Stimulated activated CD4-positive, alpha-beta T cell treated with anti-CD3 and anti-CD28 coated beads, Interleukin-12 subunit alpha, Interleukin-12 subunit beta, amount 100 ng/mL, for 24 hours (primary cell): ENCODE measurements around the gene DPEP1.
"Not testable (repeated sequence)": the region's sequence is repeated elsewhere in the genome, so short reads cannot be mapped to it uniquely, and the experiment has no call there.

Source experiments
- DNase-seq, 2 experiments: peaks; one replicate each; pipeline ENCODE4 v3.0.0-alpha.2; 2020; ENCODE audit warnings: low read depth in 2 of 2

Gene DPEP1

DNA sequence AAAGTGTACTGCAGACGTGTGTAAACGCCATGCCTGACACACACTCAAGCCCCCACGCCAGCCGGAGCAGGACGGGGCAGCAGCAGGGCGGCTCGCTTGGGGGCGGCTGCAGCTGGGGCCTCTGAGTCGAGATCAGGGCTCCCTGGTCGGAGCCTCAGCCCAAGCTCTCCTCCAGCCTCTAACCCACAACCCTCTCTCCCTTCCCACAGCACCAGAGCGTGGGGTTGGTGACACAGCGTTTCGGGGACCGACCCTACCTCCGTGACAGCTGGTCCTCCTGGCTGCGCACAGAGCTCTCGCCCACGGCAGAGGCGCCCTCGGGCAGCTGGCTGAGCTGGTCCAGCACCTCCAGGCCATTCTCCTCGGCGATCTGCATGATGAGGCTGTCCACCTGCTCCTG lies 32.8 kb downstream of the DPEP1 start:
- no peak for DNase-seq

DNA sequence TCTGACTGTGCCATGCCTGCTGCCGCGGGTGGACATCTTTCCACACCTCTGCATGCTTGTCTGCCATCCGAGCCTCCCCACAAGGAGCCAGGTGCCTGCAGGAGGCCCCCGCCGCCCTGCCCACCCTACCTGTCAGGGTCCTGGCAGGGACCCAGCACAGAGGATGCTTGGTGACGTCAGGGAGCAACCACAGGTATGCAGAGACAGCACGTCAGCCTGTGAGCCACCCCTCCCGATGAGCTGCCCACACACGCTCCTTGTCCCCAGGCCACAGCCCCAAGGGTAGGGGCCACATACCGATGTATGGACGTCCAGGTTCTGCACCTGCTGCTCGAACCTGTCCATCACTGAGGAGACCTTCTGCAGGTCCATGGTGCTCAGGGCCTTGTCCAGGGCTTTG lies 33.5 kb downstream of the DPEP1 start:
- no peak for DNase-seq

DNA sequence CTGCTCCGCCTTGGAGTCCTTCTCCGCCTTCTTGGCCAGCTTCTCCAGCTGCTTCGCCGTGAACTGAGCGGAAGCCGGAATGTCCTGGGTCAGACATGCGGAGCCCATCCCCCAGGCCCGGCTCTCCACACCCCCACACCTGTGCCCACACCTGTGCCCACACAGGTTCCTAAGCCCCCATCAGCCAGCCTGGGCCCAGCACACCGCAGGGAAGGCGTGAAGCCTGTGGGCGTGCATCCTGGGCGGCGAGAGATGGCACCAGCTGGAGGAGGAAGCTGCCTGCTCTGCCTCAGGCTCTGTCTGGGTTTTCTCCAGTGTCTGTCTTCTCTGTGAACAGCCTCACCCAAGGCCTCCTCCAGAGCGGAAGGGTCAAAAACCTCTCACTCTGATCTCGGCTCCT lies 38.1 kb downstream of the DPEP1 start:
- DNase-seq = no peak

DNA sequence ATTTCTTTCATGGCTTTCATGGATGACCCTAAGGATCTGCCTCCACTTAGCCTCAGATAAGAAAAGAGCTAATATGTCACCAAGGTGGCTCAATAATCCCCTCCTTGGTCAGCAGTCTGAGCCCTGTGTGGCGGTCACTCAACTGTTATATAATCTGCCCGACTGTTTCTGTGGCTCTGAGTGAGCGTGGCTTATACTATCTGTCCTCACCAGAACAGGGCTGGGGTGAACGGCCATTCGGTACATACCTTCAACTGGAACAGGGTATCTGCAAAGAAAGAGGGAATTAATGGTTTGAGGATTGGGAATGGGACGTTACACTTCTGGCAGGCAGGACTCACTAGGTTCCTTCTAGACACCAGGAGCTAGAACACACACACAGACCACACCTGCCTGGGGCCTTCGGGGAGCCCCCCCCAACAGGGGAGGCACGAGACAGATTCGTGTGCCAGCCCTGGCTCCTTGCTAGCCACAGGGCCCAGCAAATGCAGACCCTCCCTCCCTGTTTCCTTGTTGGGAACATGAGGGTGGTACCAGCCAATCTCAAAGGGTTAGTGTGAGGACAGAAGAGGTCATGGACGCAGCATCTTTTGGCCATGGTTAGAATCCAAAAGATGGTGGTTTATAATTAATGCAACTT lies 40.3 kb downstream of the DPEP1 start:
- no peak for DNase-seq

DNA sequence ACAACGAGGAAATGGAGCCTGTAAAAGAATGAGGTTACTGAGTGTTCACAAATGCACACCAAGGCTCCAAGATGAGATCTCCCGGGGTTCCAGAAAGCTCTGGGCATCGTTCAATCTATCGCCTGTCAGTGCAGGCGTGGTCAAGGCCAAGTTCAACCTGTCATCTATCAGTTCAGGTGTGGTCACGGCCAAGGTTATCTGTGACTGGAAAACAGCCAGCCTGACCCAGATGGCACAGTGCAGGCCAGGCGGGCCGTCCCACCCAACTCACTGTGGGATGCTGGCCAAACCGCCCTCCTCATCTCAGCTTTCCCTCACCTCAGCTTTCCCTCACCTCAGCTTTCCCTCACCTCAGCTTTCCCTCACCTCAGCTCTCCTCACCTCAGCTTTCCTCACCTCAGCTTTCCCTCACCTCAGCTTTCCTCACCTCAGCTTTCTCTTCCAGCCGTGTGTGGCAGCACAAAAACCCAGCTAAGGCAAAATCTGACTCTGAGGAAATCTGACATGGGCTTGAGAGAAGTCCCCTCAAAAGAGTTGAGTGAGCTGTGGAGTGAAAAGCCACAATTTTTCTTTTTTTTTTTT lies 41.7 kb downstream of the DPEP1 start:
- DNase-seq = no peak

DNA sequence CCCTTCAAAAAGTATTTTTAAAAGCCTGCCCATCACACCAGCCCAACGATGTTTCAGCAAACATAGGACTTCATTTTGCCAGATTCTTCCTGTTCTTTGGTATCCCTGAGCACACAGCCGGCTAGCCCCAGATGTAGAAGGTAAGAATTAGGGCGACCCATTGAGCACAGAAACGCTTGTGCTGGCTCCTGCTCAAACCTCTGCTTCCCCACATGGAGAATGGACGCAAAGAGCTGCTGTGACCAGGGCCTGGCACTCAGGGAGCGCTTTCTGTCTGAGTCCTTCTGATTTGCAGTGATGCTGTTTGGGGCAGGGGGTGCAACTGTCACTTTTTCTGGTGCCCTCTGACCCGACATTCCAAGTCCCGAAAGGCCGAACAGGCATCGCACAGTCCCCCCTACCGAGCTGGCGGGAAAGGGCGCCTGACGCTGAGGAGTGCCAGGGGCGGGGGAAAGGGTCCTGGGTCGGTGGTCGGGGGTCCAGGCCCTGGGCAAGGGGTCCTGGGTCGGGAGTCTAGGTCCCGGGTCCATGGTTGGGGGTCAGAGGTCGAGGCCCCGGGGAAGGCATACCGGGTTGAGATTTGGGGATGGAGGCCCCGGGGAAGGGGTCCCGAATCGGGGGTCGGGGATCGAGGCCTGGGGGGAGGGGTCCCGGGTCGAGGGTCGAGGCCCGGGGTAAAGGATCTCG lies 43.1 kb downstream of the DPEP1 start:
- no peak for DNase-seq

DNA sequence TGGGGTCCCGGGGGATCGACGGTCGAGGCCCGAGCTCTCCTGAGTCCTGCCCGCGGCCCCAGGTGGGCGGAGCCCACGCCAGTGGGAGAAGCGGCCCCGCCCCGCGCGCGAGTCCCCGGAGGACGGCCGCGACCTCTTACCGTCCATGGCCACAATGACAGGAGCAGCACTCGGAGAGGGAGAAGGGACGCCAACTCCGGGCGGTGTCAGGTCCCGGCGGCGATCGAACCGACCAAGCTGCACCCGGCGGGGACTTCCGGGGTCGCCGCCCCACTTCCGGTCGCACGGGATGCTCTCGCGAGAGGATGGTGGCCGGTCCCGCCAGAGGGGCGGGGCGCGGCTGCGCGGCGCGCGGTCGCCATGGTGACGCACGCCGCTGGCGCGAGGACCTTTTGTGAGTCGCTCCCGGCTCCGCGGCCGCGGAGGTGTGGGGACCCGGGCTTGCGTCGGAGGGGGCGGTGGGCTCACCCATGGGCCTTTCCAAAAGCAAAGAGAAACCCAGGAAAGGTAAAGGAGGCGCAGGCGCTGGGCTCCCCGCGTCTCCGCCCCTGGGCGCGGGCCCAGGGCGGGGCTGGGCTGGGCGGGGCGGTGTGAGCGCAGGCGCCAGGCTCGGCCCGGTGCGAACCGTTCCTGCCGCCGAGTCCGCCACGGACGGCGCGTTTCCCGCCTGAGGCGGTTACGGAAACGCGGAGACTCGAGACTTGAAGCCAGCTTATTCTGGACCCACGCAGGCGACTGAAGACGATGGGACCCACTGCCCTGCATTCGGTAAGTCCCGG lies 44.2 kb downstream of the DPEP1 start, which contains the start of the genes CHMP1A and SPATA33:
Gene CHMP1A (minus strand): TSS at position 267 of the 779 bp plus-strand sequence. CDS start 120 bp downstream, at position 147.
Gene SPATA33 (plus strand): TSS at position 395 of the 779 bp plus-strand sequence. CDS start 76 bp downstream, at position 471.
- peak; percentile 83 to 87 for DNase-seq

DNA sequence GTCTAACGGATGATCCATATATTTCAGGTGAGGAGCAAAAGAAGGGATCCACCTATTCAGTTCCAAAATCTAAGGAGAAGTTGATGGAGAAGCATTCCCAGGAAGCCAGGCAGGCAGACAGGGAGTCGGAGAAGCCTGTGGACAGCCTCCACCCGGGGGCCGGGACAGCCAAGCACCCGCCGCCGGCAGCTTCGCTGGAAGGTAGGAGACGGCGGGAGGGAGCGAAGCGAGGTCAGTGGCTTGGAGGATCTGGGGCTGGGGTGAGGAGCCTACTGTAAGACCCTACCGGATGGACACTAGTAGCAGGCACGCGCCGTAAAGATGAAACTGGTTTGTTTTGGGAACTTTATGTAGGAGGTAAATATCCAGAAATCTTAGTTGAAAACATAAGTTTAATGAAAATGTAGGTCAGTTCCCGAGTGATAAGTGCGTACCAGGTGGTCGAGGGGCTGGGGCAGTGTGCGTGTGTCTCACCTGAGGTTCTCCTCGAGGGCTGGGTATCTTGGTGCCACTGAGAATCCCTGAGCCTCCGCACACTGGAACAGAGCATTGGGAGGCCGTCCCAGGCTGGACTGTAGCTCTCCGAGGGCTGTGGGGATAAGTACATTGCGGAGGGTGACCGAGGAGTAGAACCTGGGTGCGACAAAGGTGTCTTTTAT lies 44.9 kb downstream of the DPEP1 start:
- no peak for DNase-seq

DNA sequence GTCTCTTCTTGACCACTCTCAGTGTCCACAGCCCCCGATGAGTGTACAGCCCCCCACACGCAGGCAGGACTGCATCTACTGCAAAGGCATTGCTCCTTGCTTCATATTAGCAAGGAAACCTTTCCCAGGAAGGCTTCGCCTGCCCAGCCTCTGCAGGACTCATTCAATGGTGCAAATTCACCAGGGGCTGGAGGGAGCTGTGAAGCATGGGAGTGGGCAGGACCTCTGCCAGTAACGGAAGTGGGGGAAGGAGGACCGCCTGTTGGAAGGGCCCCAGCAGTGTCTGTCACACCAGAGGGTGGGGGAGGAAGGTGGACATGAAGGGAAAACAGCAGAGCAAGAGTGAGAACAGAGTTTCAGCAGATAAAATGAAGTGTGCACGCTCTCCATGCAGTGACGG lies 46.7 kb downstream of the DPEP1 start:
- DNase-seq = no peak

DNA sequence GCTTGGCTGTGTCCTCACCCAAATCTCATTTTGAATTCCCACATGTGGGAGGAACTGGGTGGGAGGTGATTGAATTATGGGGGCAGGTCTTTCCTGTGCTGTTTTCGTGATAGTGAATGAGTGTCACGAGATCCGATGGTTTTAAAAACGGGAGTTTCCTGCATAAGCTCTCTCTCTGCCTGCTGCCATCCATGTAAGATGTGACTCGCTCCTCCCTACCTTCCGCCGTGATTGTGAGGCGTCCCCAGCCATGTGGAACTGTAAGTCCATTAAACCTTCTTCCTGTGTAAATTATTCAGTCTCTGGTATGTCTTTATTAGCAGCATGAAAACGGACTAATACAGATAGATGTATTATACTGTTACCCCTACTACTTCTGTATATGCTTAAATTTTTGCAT lies 47.8 kb downstream of the DPEP1 start:
- DNase-seq = no peak

DNA sequence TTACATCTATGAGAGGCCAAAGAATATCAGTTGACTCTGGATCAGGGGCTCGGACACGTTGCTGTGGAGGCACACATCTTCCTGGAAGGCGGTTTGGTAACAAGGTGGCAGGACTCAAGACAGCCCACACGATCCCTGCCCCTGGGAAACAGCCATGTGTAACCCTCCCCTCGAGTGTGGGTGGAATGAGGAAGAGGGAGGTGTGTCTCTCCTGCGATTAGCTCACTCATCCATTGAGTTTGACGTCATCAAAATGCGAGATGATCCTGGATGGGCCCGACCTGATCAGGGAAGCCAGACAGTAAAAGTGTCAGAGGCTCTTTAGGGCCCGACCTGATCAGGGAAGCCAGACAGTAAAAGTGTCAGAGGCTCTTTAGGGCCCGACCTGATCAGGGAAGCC lies 50.8 kb downstream of the DPEP1 start:
- DNase-seq = not testable (repeated sequence)

DNA sequence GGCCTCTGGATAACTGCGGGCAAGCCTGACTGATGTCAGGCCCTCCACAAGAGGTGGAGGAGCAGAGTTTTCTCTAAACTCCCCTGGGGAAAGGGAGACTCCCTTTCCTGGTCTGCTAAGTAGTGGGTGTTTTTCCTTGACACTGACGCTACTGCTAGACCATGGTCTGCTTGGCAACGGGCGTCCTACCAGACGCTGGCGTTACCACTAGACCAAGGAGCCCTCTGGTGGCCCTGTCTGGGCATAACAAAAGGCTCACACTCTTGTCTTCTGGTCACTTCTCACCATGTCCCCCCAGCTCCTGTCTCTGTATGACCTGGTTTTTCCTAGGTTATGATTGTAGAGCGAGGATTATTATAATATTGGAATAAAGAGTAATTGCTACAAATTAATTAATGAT lies 53.6 kb downstream of the DPEP1 start:
- DNase-seq = not testable (repeated sequence)

DNA sequence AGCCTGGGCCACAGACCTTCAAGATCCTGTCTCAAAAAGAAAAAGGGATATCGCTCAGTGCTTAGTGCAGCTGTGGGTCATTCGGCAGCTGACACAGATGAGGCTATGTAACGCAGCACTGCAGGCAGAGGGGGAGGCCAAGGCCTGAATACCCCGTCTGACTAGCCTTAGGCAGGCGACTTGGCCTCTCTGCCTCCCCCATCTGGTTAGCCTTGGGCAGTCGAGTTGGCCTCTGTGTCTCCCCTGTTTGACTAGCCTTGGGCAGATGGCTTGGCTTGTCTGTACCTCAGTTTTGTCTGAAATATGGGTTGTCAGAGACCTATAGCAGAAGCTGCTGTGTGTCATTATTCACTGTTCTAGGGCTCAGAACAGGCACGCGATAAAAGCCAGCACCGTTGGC lies 54.2 kb downstream of the DPEP1 start:
- DNase-seq = no peak

DNA sequence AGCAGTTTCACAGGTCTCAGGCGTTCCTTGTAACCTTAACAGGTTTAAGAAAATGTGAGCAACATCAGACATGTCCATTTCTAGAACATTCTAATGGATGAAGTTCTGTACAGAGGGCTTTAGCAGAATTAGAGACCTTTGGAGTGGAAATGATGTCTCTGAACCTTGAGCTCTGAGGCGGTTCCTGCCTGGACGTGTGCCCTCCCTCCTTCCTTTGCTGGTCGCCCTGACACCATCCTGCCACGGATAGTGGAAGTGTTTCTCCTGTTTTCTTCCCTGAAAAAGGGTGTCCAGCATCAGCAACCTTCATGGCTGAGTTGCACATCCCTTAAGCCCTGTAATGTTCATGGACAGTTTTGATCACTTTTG lies 55.3 kb downstream of the DPEP1 start:
- DNase-seq = no peak

DNA sequence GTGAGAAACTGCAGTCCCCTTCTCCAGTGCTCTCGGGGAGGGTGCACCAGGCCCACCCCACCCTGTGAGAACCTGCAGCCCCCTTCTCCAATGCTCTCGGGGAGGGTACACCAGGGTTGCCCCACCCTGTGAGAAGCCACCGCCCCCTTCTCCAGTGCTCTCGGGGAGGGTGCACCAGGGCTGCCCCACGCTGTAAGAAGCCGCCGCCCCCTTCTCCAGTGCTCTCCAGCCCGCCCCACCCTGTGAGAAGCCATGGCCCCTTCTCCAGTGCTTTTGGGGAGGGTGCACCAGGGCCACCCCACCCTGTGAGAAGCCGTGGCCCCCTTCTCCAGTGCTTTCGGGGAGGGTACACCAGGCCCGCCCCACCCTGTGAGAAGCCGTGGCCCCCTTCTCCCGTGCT lies 56.3 kb downstream of the DPEP1 start:
- no peak for DNase-seq

DNA sequence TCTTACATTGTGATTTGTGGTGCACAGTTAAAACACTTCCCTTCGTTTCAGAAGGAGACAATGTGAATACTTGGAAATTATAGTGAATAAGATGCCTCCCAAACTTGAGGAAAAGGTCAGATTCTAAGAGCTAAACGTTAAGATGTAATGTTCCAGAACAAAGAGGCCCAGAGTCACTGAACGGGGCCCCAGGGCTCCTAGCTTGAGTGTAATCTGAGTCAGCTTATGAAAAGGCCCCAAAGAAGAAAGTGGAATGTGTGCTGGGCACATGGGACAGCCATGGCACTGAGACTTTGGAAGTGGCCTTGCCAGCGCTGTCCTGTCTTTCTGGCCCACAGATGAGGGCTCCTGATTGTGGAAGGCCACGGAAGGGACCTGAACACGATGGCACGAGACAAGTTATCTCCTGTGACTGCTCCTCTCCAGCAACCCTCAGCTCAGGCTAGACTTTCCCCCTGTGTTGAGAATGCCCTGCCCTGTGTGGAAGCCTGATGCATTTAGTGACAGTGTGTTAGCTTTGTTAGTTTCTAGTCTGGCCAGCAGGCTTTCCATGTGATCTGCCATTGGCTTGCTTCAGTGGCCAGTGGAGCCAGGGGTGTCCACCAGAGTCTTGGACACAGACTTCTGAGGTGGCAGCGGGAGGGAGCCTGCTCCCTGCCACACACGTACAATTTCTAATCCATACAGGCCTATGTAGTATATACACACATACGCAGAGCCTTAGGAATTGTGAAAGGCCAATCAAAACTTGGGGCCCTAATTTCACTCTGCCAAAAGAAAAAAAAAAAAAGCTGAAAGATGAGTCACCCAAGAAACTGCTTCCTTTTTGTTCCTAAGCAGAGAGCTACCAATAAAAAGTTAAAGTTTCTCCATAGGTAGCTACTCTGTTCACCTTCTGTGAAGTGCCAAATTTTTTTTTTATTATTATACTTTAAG lies 57.3 kb downstream of the DPEP1 start:
- DNase-seq = no peak

DNA sequence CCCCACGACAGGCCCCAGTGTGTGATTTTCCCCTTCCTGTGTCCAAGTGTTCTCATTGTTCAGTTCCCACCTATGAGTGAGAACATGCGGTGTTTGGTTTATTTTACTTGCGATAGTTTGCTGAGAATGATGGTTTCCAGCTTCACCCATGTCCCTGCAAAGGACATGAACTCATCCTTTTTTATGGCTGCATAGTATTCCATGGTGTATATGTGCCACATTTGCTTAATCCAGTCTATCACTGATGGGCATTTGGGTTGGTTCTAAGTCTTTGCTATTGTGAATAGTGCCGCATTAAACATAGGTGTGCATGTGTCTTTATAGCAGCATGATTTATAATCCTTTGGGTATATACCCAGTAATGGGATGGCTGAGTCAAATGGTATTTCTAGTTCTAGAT lies 58.1 kb downstream of the DPEP1 start:
- not testable (repeated sequence) for DNase-seq

DNA sequence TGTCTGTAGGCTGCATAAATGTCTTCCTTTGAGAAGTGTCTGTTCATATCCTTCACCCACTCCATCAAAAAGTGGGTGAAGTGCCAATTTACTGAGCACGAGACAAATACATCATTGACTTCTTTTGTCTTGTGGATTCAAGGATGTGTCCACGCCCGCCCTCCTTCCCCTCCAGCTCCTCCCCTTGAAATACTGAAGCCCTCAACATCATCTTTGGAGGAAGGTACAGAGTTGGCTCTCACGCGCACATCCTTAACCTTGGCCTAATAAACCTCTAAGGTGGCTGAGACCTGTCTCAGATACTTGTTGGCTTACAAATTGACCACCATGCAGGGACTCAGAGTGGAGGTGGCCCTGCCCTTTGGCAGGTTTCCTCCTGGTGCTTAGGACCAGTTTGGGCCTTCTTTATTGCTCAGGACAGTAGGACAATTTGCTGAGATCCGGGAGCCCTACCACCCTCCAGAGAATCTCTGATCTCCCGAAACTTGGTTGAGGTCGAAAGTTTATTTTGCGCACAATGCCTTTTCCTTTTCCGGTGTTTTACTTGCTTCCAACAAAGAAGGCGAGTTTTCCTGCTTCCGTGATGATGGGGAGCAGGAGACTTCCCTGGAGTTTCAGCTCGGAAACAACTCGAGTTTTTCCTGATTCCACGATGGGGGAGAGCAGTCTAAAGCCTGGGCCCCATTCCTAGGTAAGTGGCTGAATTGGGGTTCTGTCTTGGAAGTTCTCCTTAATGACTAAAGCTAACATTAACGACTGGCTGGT lies 58.9 kb downstream of the DPEP1 start:
- DNase-seq = no peak

DNA sequence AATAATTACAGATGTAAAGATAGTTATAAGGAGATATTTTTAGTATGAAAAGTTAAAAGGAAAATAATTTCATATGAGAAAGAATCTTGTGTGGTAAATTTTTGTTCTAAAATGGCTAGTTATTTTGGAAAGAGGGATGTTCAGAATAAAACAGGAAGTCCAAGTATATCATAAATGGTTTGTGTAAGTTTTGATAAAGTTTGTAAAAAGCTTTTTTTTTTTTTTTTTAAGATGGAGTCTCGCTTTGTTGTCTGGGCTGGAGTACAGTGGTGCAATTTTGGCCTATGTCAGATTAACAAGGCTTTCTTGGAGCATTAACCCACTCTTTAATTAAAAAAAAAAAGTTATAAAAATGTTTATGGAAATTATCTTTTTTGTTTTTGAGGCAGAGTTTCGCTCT lies 64.8 kb downstream of the DPEP1 start:
- no peak for DNase-seq

DNA sequence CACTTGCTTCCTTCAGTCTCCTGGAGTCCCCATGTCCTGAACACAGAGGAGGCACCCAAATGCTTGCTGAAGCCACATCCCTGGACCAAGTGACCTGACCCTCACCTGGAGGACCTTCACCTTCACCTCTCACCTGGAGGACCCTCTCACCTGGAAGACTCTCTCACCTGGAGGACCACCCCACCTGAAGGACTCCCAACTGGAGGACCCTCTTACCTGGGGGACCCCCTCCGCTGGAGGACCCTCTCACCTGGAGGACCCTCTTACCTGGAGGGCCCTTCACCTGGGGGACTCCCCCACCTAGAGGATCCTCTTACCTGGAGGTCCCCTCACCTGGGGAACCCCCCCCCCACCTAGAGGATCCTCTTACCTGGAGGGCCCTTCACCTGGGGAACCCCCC lies 72.5 kb downstream of the DPEP1 start:
- DNase-seq = no peak
